HUES64 (cell line): Measurements from ENCODE around the gene PPP4R3B.

ENCODE experiments used
- H3K27ac ChIP-seq: 2 replicates; pipeline ENCODE4 v1.7.0; 2013; ENCODE audit warnings: low read depth, low read length, inconsistent platforms
- H3K27me3 ChIP-seq: 2 replicates; pipeline ENCODE4 v1.6.1; 2013; ENCODE audit warnings: mild to moderate bottlenecking, low read length; ENCODE audit not compliant: insufficient read depth
- H3K36me3 ChIP-seq: 2 replicates; pipeline ENCODE4 v1.6.1; 2013; ENCODE audit warnings: mild to moderate bottlenecking, low read length; ENCODE audit not compliant: insufficient read depth
- H3K4me1 ChIP-seq: 2 replicates; pipeline ENCODE4 v1.6.1; 2013; ENCODE audit warnings: mild to moderate bottlenecking, low read length, moderate library complexity; ENCODE audit not compliant: insufficient read depth
- H3K4me3 ChIP-seq: 2 replicates; pipeline ENCODE4 v1.5.1; 2013; ENCODE audit warnings: mild to moderate bottlenecking, low read length, moderate library complexity
- H3K9ac ChIP-seq: 2 replicates; pipeline ENCODE4 v1.6.1; 2013; ENCODE audit warnings: mild to moderate bottlenecking, low read depth, low read length
- H3K9me3 ChIP-seq: 2 replicates; pipeline ENCODE4 v1.6.1; 2013; ENCODE audit warnings: low read depth, low read length; ENCODE audit not compliant: insufficient read depth
- WGBS: fragments of 150-250, 120-280 bp; methylation state at CpG from one replicate; pipeline ENCODE4 v1.1.7; 2013; ENCODE audit warnings: missing lambda C conversion rate; 5-methylcytosine and 5-hydroxymethylcytosine counted together

Gene PPP4R3B

DNA sequence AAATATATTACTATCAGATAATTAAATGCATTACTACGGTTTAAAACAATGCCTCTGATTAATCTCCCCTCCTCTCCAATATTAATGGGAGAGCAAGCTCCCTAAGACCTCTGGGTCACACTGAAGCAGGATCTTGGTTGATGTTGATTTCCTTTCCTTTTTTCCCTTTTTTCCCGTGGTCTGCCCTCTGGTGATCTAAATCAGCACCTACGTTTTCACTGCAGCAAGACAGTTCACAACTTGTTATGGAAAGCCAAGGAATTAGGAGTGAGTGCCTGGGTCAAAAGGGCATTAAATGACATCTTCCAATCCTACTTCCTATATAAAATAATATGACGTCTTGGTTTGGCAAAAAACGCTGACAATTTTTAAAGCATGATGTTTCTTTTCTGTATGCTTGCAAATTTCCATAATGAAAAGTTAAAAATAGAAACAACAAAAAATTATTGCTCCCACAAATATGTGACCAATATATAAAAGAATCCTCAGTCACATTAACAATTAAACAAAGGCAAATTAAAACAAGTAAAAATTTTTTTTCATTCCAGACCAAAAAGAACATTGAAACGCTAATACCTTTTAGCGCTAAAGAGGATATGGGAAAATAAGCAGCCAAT is 105.8 kb downstream of the PPP4R3B start:
- no peak overlapping the region for H3K9ac ChIP-seq
- H3K27me3 ChIP-seq, result no peaks in the 10 kb centered on the region
- WGBS, result 13% methylated on average over 3 of the region's 7 CpGs
- no peak overlapping the region for H3K4me3 ChIP-seq
- H3K27ac ChIP-seq, result no peak overlapping the region
- H3K36me3 ChIP-seq, result no peaks in the 10 kb centered on the region
- no peaks in the 10 kb centered on the region for H3K4me1 ChIP-seq
- H3K9me3 ChIP-seq, result no peaks in the 10 kb centered on the region

DNA sequence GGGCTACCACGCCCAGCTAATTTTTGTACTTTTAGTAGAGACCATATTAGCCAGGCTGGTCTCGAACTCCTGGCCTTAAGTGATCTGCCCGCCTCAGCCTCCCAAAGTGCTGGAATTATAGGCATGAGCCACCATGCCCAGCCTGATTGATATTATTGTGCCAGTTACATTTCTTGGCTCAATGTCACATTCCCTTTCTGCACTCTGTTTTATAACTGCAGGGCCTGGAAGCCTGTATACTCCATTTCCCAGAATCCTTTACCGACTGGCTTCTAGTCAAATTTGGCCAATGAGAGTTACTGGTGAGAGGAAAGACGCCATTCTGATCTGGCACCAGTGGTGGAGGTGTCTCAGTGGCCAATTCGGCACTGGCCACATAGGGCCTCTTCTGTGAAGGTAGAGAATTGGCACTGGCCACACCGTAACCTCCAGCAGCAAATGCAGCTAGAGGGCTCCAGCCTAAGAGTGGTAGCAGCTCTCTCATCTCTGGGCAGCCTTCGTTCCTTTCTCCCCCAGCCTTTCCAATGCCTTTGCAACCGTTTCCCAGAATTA is 114.8 kb downstream of the PPP4R3B start:
- H3K4me3 ChIP-seq, result no peak overlapping the region
- WGBS, result 93% methylated on average over 9 of the region's 9 CpGs
- no peaks in the 10 kb centered on the region for H3K9me3 ChIP-seq
- no peak overlapping the region for H3K9ac ChIP-seq
- no peak overlapping the region for H3K27ac ChIP-seq
- H3K36me3 ChIP-seq, result no peaks in the 10 kb centered on the region
- H3K27me3 ChIP-seq, result no peaks in the 10 kb centered on the region
- H3K4me1 ChIP-seq, result no peaks in the 10 kb centered on the region

DNA sequence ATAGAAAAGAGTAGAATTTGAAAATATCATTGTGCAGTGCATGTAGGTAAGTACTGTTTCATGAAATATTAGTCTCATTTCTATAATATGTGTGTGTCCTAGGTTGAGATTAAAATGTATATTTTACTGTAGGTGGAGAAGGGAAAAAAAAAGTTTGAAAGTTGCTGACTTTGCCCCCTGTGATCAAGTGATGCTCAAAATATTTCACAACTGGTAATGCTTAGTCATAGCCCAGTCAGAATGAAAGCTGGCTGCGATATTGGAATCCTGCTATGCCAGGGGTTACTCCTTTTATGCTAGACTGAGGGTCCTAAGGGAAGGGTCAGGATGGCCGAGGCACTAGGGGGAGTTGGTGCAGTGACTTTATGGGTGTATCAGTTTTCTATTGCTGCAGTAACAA is 117.4 kb downstream of the PPP4R3B start:
- Histone ChIP-seq H3K9me3 (no peaks in the 10 kb centered on the region), H3K4me1 (no peaks in the 10 kb centered on the region), H3K4me3 (no peak overlapping the region), H3K9ac (no peak overlapping the region), H3K27me3 (no peaks in the 10 kb centered on the region), H3K27ac (no peak overlapping the region), H3K36me3 (no peaks in the 10 kb centered on the region)
- 88% methylated on average over 2 of the region's 2 CpGs for WGBS

DNA sequence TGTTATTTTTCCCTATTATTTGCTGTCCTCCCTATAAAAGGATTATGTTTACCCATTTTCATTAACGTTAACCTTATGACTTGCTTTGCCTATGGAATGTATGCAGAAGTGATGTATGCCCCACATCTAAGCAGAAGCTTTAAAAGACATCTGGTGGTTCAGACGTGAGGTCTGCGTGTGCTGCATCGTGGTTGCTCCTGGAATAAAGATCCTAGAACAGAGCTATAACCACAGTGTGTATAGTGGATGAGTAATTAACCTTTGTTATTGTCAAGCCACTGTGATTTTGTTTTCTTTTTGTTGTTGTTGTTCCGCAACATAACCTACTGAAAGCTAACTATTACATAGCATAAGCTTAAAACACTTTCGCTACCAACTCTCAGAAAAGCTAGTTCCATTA is 118.8 kb downstream of the PPP4R3B start:
- Histone ChIP-seq H3K36me3 (no peaks in the 10 kb centered on the region), H3K27ac (no peak overlapping the region), H3K9me3 (no peaks in the 10 kb centered on the region), H3K9ac (no peak overlapping the region), H3K4me1 (no peaks in the 10 kb centered on the region), H3K27me3 (no peaks in the 10 kb centered on the region), H3K4me3 (no peak overlapping the region)
- WGBS, result 98% methylated on average over 6 of the region's 6 CpGs
